ENCODE measurements around the gene CCER1.

DNA sequence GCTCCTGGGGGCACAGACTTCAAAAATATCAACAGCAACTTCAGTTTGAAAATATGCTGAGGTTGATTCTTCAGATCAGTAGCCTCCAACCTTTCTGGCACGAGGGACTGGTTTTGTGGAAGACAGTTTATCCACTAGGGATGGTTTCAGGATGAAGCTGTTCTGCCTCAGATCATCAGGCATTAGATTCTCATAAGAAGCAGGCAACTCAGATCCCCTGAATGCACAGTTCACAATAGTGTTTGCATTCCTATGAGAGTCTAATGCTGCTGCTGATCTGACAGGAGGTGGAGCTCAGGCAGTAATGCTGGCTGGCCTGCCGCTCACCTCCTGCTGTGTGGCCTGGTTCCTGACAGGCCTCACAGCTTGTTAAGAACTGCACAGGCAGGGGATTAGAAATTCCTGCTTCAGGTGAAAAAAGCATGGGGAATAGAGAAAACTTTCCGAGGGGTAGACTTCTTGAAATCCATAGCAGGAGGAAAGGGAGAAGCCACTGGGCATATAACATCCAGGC lies 37.0 kb upstream of the CCER1 start:
- no peak for TF ChIP-seq CTCF (IDR thresholded peaks at IDR 0.05)
- TF ChIP-seq EZH2 (IDR thresholded peaks at IDR 0.05), result no peak
